Forelimb muscle (tissue), 1 donor: ENCODE results near the gene FAM187B. TPM values are rescaled to one million over a fixed set of nuclear protein-coding genes. Genes with fewer than 3 reads are reported as not detected.
"Not testable (repeated sequence)": the region's sequence is repeated elsewhere in the genome, so short reads cannot be mapped to it uniquely, and the experiment has no call there.

Experiments
- DNase-seq: peaks from one replicate; pipeline ENCODE4 v3.0.0-alpha.2; 2013; ENCODE audit warnings: low read depth
- polyA plus RNA-seq: library from polyadenylated mRNA; unstranded; fragments of 120-200 nt; gene quantifications from one replicate; pipeline ENCODE4 v1.2.1, GENCODE V29; 2013; ENCODE audit not compliant: insufficient read length

Gene FAM187B
- polyA plus RNA-seq, 1 donor: not detected

GRCh38 chr19:35262101-35262761 is 33.7 kb upstream of the FAM187B start:
- DNase-seq: no peak

- DNase-seq: no peak
Observed at GRCh38 chr19:35261356-35262100, 33.0 kb upstream of the FAM187B start.

GRCh38 chr19:35260694-35261304 is 32.3 kb upstream of the FAM187B start:
- DNase-seq: no peak

GRCh38 chr19:35257113-35257461 is 28.5 kb upstream of the FAM187B start:
- DNase-seq: no peak

- no peak for DNase-seq
Observed at GRCh38 chr19:35256566-35256965, 28.0 kb upstream of the FAM187B start.

- no peak for DNase-seq
Observed at GRCh38 chr19:35254341-35255297, 26.1 kb upstream of the FAM187B start.

- no peak for DNase-seq
Observed at GRCh38 chr19:35253316-35254286, 25.1 kb upstream of the FAM187B start.

GRCh38 chr19:35251456-35251855 is 22.9 kb upstream of the FAM187B start:
- DNase-seq: no peak

- DNase-seq: no peak
Observed at GRCh38 chr19:35249848-35250711, 21.5 kb upstream of the FAM187B start.

- no peak for DNase-seq
Observed at GRCh38 chr19:35249146-35249847, 20.8 kb upstream of the FAM187B start.

GRCh38 chr19:35248310-35249145 is 20.0 kb upstream of the FAM187B start, which contains the start of gene LSR:
TSS of gene LSR (plus strand) at chr19:35249002. CDS start at chr19:35249023, 21 bp downstream.
- DNase-seq: no peak

- no peak for DNase-seq
Observed at GRCh38 chr19:35247526-35248309, 19.2 kb upstream of the FAM187B start.

- DNase-seq: no peak
Observed at GRCh38 chr19:35246466-35247092, 18.0 kb upstream of the FAM187B start.

GRCh38 chr19:35241417-35241816 is 12.9 kb upstream of the FAM187B start:
- no peak for DNase-seq

GRCh38 chr19:35240327-35240726 is 11.8 kb upstream of the FAM187B start:
- no peak for DNase-seq

GRCh38 chr19:35239597-35239996 is 11.1 kb upstream of the FAM187B start:
- not testable (repeated sequence) for DNase-seq
